ENCODE measurements around the gene ASMT.

GRCh38 chrX:1659664-1660461 lies 45.0 kb downstream of the ASMT start:
- TF ChIP-seq CTCF (conservative IDR thresholded peaks at IDR 0.05; ENCODE audit: low read depth, low read length) (no peak), CEBPB (IDR thresholded peaks at IDR 0.05; ENCODE audit: low read depth, low read length) (no peak), CHD1 (IDR thresholded peaks at IDR 0.05; ENCODE audit: low read depth, low read length) (no peak)

Measured in IMR-90 (cell line).